Kidney (tissue), 14 donors: ENCODE results near the gene BRIP1. TPM values are rescaled to one million over a fixed set of nuclear protein-coding genes. Genes with fewer than 3 reads are reported as not detected.

Source experiments
- DNase-seq, 5 donors: peaks; one replicate each; pipeline ENCODE4 v3.0.0-alpha.2; 2013 to 2020
- FAIRE-seq: peaks from 2 replicates; lab custom pipeline; 2012; peaks lifted over from hg19 to GRCh38; lab: Jason Lieb, UNC
- H3K27ac ChIP-seq, 2 donors: one replicate each; pipeline ENCODE4 v1.7.0; 2013; ENCODE audit warnings: low read depth in 2 of 2, low read length in 2 of 2, inconsistent platforms in 1 of 2
- H3K27me3 ChIP-seq: one replicate; pipeline ENCODE4 v1.7.1; 2013; ENCODE audit warnings: low read length, inconsistent platforms; ENCODE audit not compliant: control insufficient read depth, insufficient read depth
- H3K36me3 ChIP-seq, 3 donors: one replicate each; pipeline versions ENCODE4 v1.7.0 to v1.7.1; 2013; ENCODE audit warnings: low read length in 3 of 3, control low read depth in 1 of 3, inconsistent platforms in 1 of 3; ENCODE audit not compliant: insufficient read depth in 3 of 3, control insufficient read depth in 2 of 3
- H3K4me1 ChIP-seq, 3 donors: one replicate each; pipeline versions ENCODE4 v1.7.0 to v1.7.1; 2013; ENCODE audit warnings: low read length in 3 of 3, inconsistent platforms in 1 of 3, low read depth in 1 of 3; ENCODE audit not compliant: control insufficient read depth in 2 of 3, insufficient read depth in 2 of 3
- H3K4me3 ChIP-seq, 3 donors: one replicate each; pipeline versions ENCODE4 v1.7.0 to v1.8.1; 2013; ENCODE audit warnings: low read length in 3 of 3, control low read depth in 1 of 3, inconsistent platforms in 1 of 3
- H3K9ac ChIP-seq, 3 donors: one replicate each; pipeline versions ENCODE4 v1.7.0 to v1.7.1; 2013; ENCODE audit warnings: low read length in 3 of 3, control low read depth in 1 of 3, inconsistent platforms in 1 of 3
- H3K9me3 ChIP-seq, 3 donors: one replicate each; pipeline versions ENCODE4 v1.7.0 to v1.7.1; 2013; ENCODE audit warnings: low read length in 3 of 3, control low read depth in 1 of 3, inconsistent platforms in 1 of 3; ENCODE audit not compliant: control insufficient read depth in 2 of 3, insufficient read depth in 1 of 3
- intact Hi-C: fragments of 100-400 bp; cut with DNase I; formaldehyde crosslinking; loops from one replicate; pipeline ENCODE4 v1.11.1; 2022
- polyA plus RNA-seq: library from polyadenylated mRNA; stranded (reverse); fragments of 350-450 nt; fragmentation: Illumina TruSeq; extraction: RNeasy Lipid Tissue Mini Kit (QIAGEN cat#74804); gene quantifications from one replicate; pipeline ENCODE4 v1.2.3, GENCODE V29; 2014; ENCODE audit warnings: low read depth, low replicate concordance; ENCODE audit not compliant: insufficient read depth
- total RNA-seq: library from RNA; stranded (reverse); fragmentation: NEBNext Ultra II Directional; extraction: Animal tissue kit (Norgen Biotek cat#: 25700); gene quantifications from one replicate; pipeline ENCODE4 v1.2.1, GENCODE V29; 2021
- TF ChIP-seq, protein P1 (sequence below): IDR thresholded peaks from 3 replicates; pipeline ENCODE4 v1.5.1; 2012; ENCODE audit warnings: mild to moderate bottlenecking, moderate library complexity, borderline replicate concordance; ENCODE audit not compliant: insufficient read depth; ENCODE audit errors: extremely low read depth
- donor health status: control.
- donor health status: control.
- donor health status: control.
- donor health status: control.
- donor health status: control.
- donor health status: DM: yes; HTN: yes; CAD: no.
- donor health status: Normal renal cell carcinoma (clear cell type).

The BRIP1 gene
- total and polyA plus RNA-seq, 2 donors from 2014 or later = 0.54 TPM; not detected in 1

GRCh38 chr17:61694095-61694494 is 169.2 kb downstream of the BRIP1 start:
- H3K4me3 ChIP-seq = no peak overlapping the region
- H3K27ac ChIP-seq = no peak overlapping the region
- TF ChIP-seq, protein P1, sequence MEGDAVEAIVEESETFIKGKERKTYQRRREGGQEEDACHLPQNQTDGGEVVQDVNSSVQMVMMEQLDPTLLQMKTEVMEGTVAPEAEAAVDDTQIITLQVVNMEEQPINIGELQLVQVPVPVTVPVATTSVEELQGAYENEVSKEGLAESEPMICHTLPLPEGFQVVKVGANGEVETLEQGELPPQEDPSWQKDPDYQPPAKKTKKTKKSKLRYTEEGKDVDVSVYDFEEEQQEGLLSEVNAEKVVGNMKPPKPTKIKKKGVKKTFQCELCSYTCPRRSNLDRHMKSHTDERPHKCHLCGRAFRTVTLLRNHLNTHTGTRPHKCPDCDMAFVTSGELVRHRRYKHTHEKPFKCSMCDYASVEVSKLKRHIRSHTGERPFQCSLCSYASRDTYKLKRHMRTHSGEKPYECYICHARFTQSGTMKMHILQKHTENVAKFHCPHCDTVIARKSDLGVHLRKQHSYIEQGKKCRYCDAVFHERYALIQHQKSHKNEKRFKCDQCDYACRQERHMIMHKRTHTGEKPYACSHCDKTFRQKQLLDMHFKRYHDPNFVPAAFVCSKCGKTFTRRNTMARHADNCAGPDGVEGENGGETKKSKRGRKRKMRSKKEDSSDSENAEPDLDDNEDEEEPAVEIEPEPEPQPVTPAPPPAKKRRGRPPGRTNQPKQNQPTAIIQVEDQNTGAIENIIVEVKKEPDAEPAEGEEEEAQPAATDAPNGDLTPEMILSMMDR = no peak
- intact Hi-C loops = no loop called here
- H3K4me1 ChIP-seq = no peaks in the 10 kb centered on the region
- no peak for DNase-seq
- no peak for FAIRE-seq
- no peaks in the 10 kb centered on the region for H3K27me3 ChIP-seq
- no peaks in the 10 kb centered on the region for H3K36me3 ChIP-seq
- peaks cover 0 to 3% (median 0%) of the 10 kb centered on the region in 3 donors for H3K9me3 ChIP-seq
- no peak overlapping the region for H3K9ac ChIP-seq

- TF ChIP-seq, protein P1 = no peak
- DNase-seq = no peak
- no peak for FAIRE-seq
- H3K4me1 ChIP-seq = no peaks in the 10 kb centered on the region
- no peaks in the 10 kb centered on the region for H3K27me3 ChIP-seq
- H3K9me3 ChIP-seq = no peaks in the 10 kb centered on the region
- no peak overlapping the region for H3K4me3 ChIP-seq
- intact Hi-C loops = no loop called here
- no peaks in the 10 kb centered on the region for H3K36me3 ChIP-seq
- no peak overlapping the region for H3K9ac ChIP-seq
- no peak overlapping the region for H3K27ac ChIP-seq
These were observed 173.6 kb downstream of the BRIP1 start for GRCh38 chr17:61689610-61690180.

- FAIRE-seq = no peak
- H3K36me3 ChIP-seq = no peaks in the 10 kb centered on the region
- TF ChIP-seq, protein P1 = no peak
- H3K27ac ChIP-seq = no peak overlapping the region
- H3K9ac ChIP-seq = no peak overlapping the region
- no peak for DNase-seq
- intact Hi-C loops = no loop called here
- no peaks in the 10 kb centered on the region for H3K27me3 ChIP-seq
- H3K4me3 ChIP-seq = no peak overlapping the region
- no peaks in the 10 kb centered on the region for H3K9me3 ChIP-seq
- no peaks in the 10 kb centered on the region for H3K4me1 ChIP-seq
These were observed 175.6 kb downstream of the BRIP1 start for GRCh38 chr17:61687769-61688168.

- Histone ChIP-seq H3K9me3 (no peaks in the 10 kb centered on the region), H3K36me3 (no peaks in the 10 kb centered on the region), H3K9ac (no peak overlapping the region), H3K4me3 (no peak overlapping the region), H3K4me1 (no peaks in the 10 kb centered on the region), H3K27me3 (no peaks in the 10 kb centered on the region), H3K27ac (no peak overlapping the region)
- no peak for DNase-seq
- FAIRE-seq = no peak
- intact Hi-C loops = no loop called here
- TF ChIP-seq, protein P1 = no peak
These were observed 177.2 kb downstream of the BRIP1 start for GRCh38 chr17:61686113-61686512.
